Posterior cingulate gyrus (tissue), 11 donors: ENCODE measurements around the gene RFX8.
A peak's percentile ranks its signal among the peaks of the same experiment; 100 is the strongest.
"Not testable (repeated sequence)": the region's sequence is repeated elsewhere in the genome, so short reads cannot be mapped to it uniquely, and the experiment has no call there.

Experiments used
- DNase-seq, 10 donors: peaks; one replicate each; pipeline versions ENCODE4 v3.0.0 to v3.0.0-alpha.2; 2020 to 2021; ENCODE audit warnings: mixed read lengths in 3 of 10
- intact Hi-C: fragments of 100-400 bp; cut with DNase I; formaldehyde crosslinking; loops from one replicate; pipeline ENCODE4 v1.15.1; 2023

Gene RFX8

GRCh38 chr2:101492936-101493473 lies 18.1 kb upstream of the RFX8 start:
- intact Hi-C loops = no loop called here
- DNase-seq = no peak

GRCh38 chr2:101486994-101487393 lies 12.1 kb upstream of the RFX8 start:
- intact Hi-C loops = no loop called here
- DNase-seq = no peak

- intact Hi-C loops = no loop called here
- no peak for DNase-seq
These were observed 11.4 kb upstream of the RFX8 start for GRCh38 chr2:101486258-101486701.

- DNase-seq = no peak
- intact Hi-C loops = no loop called here
These were observed 10.9 kb upstream of the RFX8 start for GRCh38 chr2:101485856-101486255.

- no peak for DNase-seq
- intact Hi-C loops = no loop called here
These were observed 5.9 kb upstream of the RFX8 start for GRCh38 chr2:101480764-101481163.

GRCh38 chr2:101479810-101480209 lies 4.9 kb upstream of the RFX8 start:
- intact Hi-C loops = no loop called here
- DNase-seq = no peak

GRCh38 chr2:101479328-101479727 lies 4.4 kb upstream of the RFX8 start:
- intact Hi-C loops = no loop called here

GRCh38 chr2:101478181-101479001 lies 3.5 kb upstream of the RFX8 start:
- DNase-seq = no peak
- intact Hi-C loops = no loop called here

More at GRCh38 chr2:101479328-101479727, 4.4 kb upstream of the RFX8 start:
- DNase-seq = no peak

- intact Hi-C loops = no loop called here
- no peak for DNase-seq
These were observed 2.6 kb upstream of the RFX8 start for GRCh38 chr2:101477556-101477955.

- DNase-seq = no peak
- intact Hi-C loops = no loop called here
These were observed 1.8 kb upstream of the RFX8 start for GRCh38 chr2:101476605-101477208.

- intact Hi-C loops = no loop called here
- DNase-seq = peak; percentile 34 to 92 (median 58)
These were observed 806 bp downstream of the RFX8 start for GRCh38 chr2:101473911-101474701.

GRCh38 chr2:101473591-101473910 lies 1.4 kb downstream of the RFX8 start:
- intact Hi-C loops = no loop called here

GRCh38 chr2:101469863-101470262 lies 5.0 kb downstream of the RFX8 start:
- DNase-seq = no peak
- intact Hi-C loops = no loop called here

More at GRCh38 chr2:101473591-101473910, 1.4 kb downstream of the RFX8 start:
- DNase-seq = no peak

GRCh38 chr2:101467306-101467705 lies 7.6 kb downstream of the RFX8 start:
- DNase-seq = no peak
- intact Hi-C loops = no loop called here

- intact Hi-C loops = no loop called here
- no peak for DNase-seq
These were observed 8.5 kb downstream of the RFX8 start for GRCh38 chr2:101466426-101466825.

- intact Hi-C loops = no loop called here
- DNase-seq = peak in 1 of 10 donors; percentile 22
These were observed 10.1 kb downstream of the RFX8 start for GRCh38 chr2:101464841-101465240.

GRCh38 chr2:101463911-101464641 lies 10.8 kb downstream of the RFX8 start:
- DNase-seq = no peak
- intact Hi-C loops = no loop called here

GRCh38 chr2:101463421-101463820 lies 11.5 kb downstream of the RFX8 start:
- intact Hi-C loops = no loop called here
- DNase-seq = peak in 1 of 10 donors; percentile 62

- DNase-seq = no peak
- intact Hi-C loops = no loop called here
These were observed 13.5 kb downstream of the RFX8 start for GRCh38 chr2:101461381-101461780.

- intact Hi-C loops, DNase-seq: not testable (repeated sequence)
These were observed 20.5 kb downstream of the RFX8 start for GRCh38 chr2:101454408-101454807.
